SK-N-MC (cell line): ENCODE data around the gene KCNE4.
A peak's percentile ranks its signal among the peaks of the same experiment; 100 is the strongest.

Experiments used
- DNase-seq: peaks from one replicate; pipeline ENCODE4 v3.0.0-alpha.2; 2011; ENCODE audit warnings: low read depth, low spot score
- H3K27ac ChIP-seq: fragments of 200-600 bp; sonication (generic); 2 replicates; pipeline ENCODE4 v1.5.1; 2016; ENCODE audit warnings: mixed run types
- H3K36me3 ChIP-seq: fragments of 200-600 bp; sonication (generic); 2 replicates; pipeline ENCODE4 v1.6.1; 2017; ENCODE audit warnings: antibody characterized with exemption, low read length, mixed read lengths; ENCODE audit not compliant: insufficient read depth
- H3K4me3 ChIP-seq: fragments of 200-600 bp; sonication (generic); 2 replicates; pipeline ENCODE4 v1.5.1; 2016
- H3K9ac ChIP-seq: fragments of 200-600 bp; sonication (generic); 2 replicates; pipeline ENCODE4 v1.8.0; 2017; ENCODE audit warnings: mixed run types, mixed read lengths; ENCODE audit not compliant: insufficient read length
- H3K9me3 ChIP-seq: fragments of 200-600 bp; sonication (generic); 2 replicates; pipeline ENCODE4 v1.6.1; 2017; ENCODE audit warnings: low read depth, mild to moderate bottlenecking, antibody characterized with exemption, low read length, moderate library complexity, mixed read lengths
- EZH2 ChIP-seq: fragments of 200-600 bp; sonication (generic); IDR thresholded peaks from one replicate; pipeline ENCODE4 v1.6.1; 2017; ENCODE audit warnings: antibody characterized with exemption
- FOXP2 ChIP-seq: optimal IDR thresholded peaks from 2 replicates; pipeline ENCODE3; 2011; ENCODE audit warnings: mild to moderate bottlenecking, moderate library complexity; ENCODE audit not compliant: insufficient read depth; ENCODE audit errors: extremely low read length, control extremely low read depth
- POLR2AphosphoS5 ChIP-seq: IDR thresholded peaks from 2 replicates; pipeline ENCODE4 v1.6.1; 2012; ENCODE audit warnings: mild to moderate bottlenecking, low read depth, low read length, borderline replicate concordance

Gene KCNE4

GRCh38 chr2:223051693-223052289, at the start of gene KCNE4:
Gene KCNE4, plus strand, starts transcription at chr2:223052190. Its CDS starts 641 bp downstream, at chr2:223052831.
- DNase-seq: no peak
- Histone ChIP-seq H3K9me3 (no peaks in the 10 kb centered on the region), H3K4me3 (peak within 1 kb of the TSS; percentile 90), H3K27ac (peak within 1 kb of the TSS; percentile 88), H3K9ac (peak within 1 kb of the TSS; percentile 72), H3K36me3 (peaks cover 9% of the 10 kb centered on the region; the same call in 1 of the 2 replicates)
- no peak for TF ChIP-seq FOXP2
- peak; percentile 82 for TF ChIP-seq POLR2AphosphoS5
- TF ChIP-seq EZH2: no peak

DNA sequence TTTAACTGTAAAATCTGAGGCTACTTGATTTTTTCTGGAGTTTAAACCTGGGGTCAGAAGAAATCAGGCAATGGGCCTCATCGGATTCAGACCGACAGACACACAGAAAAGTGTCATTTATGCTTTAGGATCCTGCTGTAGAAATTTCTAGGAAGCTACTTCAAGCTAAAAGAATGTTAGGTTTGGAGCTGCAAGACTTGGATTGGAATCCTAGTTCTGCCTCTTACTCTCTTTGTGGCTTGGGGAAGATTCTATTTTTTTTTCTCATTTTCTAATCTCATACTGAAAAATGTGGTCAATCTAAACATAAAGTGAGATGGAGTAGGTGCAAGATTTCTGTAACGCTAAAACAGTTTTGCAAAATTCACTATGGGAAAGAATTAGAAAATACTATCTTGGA, 48.8 kb upstream of the KCNE4 start:
- Histone ChIP-seq H3K9me3 (no peaks in the 10 kb centered on the region), H3K4me3 (no peak overlapping the region), H3K9ac (no peak overlapping the region), H3K27ac (no peak overlapping the region), H3K36me3 (no peaks in the 10 kb centered on the region; the same call in 1 of the 2 replicates)
- TF ChIP-seq EZH2 (no peak), POLR2AphosphoS5 (no peak), FOXP2 (no peak)
- no peak for DNase-seq

DNA sequence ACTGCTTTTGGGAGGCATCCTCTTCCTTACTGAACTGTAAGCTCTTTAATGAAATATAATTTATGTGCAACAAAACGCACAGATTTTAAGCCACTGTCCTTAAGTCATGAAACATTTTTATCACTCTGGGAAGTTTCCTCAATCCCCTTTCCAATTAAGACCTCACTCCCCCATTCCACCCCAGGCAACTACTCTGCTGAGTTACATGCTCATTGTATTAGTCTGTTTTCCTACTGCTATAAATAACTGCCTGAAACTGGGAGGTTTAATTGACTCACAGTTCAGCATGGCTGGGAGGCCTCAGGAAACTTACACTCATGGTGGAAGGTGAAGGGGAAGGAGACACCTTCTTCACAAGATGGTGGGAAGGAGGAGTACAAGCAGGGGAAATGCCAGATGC, 46.5 kb upstream of the KCNE4 start:
- no peak overlapping the region for H3K27ac ChIP-seq
- DNase-seq: no peak
- H3K4me3 ChIP-seq: no peak overlapping the region
- no peak overlapping the region for H3K9ac ChIP-seq
- H3K9me3 ChIP-seq: no peaks in the 10 kb centered on the region
- no peak for TF ChIP-seq EZH2
- TF ChIP-seq FOXP2: no peak
- no peak for TF ChIP-seq POLR2AphosphoS5
- no peaks in the 10 kb centered on the region for H3K36me3 ChIP-seq

DNA sequence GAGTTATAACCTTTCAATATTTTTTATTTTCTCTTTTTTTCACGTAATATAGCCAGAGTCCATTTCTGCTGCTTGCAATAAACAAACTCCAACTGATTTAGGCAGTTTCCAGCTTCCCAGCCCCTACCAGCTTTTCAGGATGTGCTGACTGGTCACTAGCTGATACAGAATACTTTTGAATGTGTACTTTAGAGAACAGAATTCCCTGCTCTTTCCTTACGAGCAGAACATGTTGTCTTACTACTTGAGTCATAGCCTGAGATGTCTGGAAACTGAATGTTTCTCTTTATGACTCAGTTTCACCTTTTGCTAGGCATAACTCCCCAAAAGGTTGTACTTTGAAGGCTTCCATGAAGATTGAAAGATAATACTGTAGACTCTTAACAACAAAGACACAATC, 44.5 kb upstream of the KCNE4 start:
- DNase-seq: no peak
- H3K9ac ChIP-seq: no peak overlapping the region

DNA sequence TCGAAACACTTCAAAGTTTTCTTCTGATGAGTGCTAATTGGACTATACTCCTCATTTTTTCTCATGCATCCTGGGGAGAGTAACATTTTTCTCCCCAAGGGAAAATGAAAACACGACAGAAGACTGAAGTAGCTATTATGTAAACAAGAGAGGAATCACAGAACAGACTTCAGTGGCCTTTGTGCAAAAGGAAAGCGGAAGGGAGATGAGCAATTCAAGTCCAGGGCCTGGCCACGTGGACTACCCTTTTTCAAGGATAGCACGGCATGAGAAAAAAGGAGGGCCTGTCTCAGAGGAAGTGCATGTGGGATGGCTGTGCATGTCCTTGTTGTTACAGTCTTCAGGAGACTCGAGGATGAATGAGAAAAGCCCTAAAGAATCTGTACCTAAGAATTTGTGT, 43.8 kb upstream of the KCNE4 start:
- Histone ChIP-seq H3K27ac (no peak overlapping the region), H3K4me3 (no peak overlapping the region), H3K9me3 (no peaks in the 10 kb centered on the region), H3K9ac (no peak overlapping the region), H3K36me3 (no peaks in the 10 kb centered on the region)
- TF ChIP-seq EZH2 (no peak), POLR2AphosphoS5 (no peak), FOXP2 (no peak)
- DNase-seq: no peak

More for the DNA sequence above, 44.5 kb upstream of the KCNE4 start:
- Histone ChIP-seq H3K9me3 (no peaks in the 10 kb centered on the region), H3K36me3 (no peaks in the 10 kb centered on the region), H3K4me3 (no peak overlapping the region), H3K27ac (no peak overlapping the region)
- TF ChIP-seq EZH2 (no peak), POLR2AphosphoS5 (no peak), FOXP2 (no peak)

GRCh38 chr2:223008956-223009355, 43.0 kb upstream of the KCNE4 start:
- no peak overlapping the region for H3K27ac ChIP-seq
- TF ChIP-seq EZH2 (no peak), FOXP2 (no peak), POLR2AphosphoS5 (no peak)
- H3K9ac ChIP-seq: no peak overlapping the region
- DNase-seq: no peak
- no peaks in the 10 kb centered on the region for H3K36me3 ChIP-seq
- H3K9me3 ChIP-seq: no peaks in the 10 kb centered on the region
- H3K4me3 ChIP-seq: no peak overlapping the region

DNA sequence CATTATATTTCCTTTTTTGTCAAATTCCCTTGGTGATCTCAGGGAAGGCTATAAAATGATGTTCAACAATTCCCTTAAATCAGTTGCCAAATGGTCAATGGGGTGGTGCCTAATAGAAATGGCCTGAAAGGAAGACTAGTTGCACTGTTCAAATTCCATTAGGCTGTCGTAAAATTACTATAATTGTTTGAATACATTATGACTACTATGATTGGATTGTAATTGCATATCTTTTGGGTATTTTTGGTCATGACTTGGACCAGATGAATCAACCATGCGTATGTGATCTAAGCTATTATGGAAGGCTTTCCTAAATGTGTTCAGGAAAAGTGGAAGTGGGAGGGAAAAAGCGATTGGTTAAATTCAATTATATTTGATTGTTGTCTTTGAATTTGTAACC, 41.3 kb upstream of the KCNE4 start:
- Histone ChIP-seq H3K4me3 (no peak overlapping the region), H3K9ac (no peak overlapping the region), H3K27ac (no peak overlapping the region), H3K9me3 (no peaks in the 10 kb centered on the region), H3K36me3 (no peaks in the 10 kb centered on the region)
- no peak for TF ChIP-seq FOXP2
- no peak for TF ChIP-seq POLR2AphosphoS5
- TF ChIP-seq EZH2: no peak
- DNase-seq: no peak

DNA sequence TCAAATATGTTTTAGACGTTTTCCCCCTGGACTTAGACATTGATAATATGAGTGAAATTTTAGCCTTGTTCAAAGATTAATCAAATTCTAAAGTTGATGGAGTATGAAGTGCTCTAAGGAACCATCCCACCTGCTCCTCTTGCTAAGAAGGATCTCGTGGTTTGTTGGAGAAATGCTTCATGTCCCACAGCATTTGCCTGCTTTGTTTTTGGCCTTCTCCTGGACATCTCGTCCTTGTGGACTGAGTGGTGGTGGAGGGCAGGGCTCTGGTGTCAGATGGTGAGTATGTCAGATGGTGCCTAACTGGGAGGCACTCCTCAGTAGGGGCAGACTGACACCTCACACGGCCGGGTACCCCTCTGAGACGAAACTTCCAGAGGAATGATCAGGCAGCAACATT, 39.7 kb upstream of the KCNE4 start:
- TF ChIP-seq EZH2 (no peak), FOXP2 (no peak), POLR2AphosphoS5 (no peak)
- no peak overlapping the region for H3K27ac ChIP-seq
- no peak overlapping the region for H3K4me3 ChIP-seq
- H3K9me3 ChIP-seq: no peaks in the 10 kb centered on the region
- H3K9ac ChIP-seq: no peak overlapping the region
- no peak for DNase-seq
- no peaks in the 10 kb centered on the region for H3K36me3 ChIP-seq

GRCh38 chr2:223019390-223019930, 32.5 kb upstream of the KCNE4 start:
- DNase-seq: no peak
- Histone ChIP-seq H3K4me3 (no peak overlapping the region), H3K27ac (no peak overlapping the region), H3K36me3 (no peaks in the 10 kb centered on the region), H3K9ac (no peak overlapping the region), H3K9me3 (no peaks in the 10 kb centered on the region)
- TF ChIP-seq EZH2 (no peak), POLR2AphosphoS5 (no peak), FOXP2 (no peak)
